GM19395 (cell line): Measurements from ENCODE around the gene PHC3.
A peak's percentile ranks its signal among the peaks of the same experiment; 100 is the strongest.

Experiments
- ATAC-seq: cut with Tn5 transposase; IDR thresholded peaks from one replicate; pipeline ENCODE4 v1.9.1; 2021; ENCODE audit warnings: mild to moderate bottlenecking, moderate library complexity; ENCODE audit not compliant: unreplicated experiment

PHC3 gene

DNA sequence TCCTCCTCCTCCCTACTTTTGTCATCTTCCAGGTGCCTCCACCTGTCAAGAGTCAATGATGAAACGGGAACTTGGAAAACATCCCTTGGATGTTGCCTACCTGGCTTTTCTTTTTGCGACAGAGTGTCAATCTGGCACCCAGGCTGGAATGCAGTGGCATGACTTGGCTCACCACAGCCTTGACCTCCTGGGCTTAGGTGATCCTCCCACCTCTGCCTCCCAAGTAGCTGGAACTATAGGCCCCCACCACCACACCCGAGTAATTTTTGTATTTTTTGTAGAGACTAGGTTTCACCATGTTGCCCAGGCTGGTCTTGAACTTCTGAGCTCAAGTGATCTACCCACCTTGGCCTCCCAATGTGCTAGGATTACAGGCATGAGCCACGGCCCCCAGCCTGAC is 100.9 kb downstream of the PHC3 start:
- no peak for ATAC-seq

DNA sequence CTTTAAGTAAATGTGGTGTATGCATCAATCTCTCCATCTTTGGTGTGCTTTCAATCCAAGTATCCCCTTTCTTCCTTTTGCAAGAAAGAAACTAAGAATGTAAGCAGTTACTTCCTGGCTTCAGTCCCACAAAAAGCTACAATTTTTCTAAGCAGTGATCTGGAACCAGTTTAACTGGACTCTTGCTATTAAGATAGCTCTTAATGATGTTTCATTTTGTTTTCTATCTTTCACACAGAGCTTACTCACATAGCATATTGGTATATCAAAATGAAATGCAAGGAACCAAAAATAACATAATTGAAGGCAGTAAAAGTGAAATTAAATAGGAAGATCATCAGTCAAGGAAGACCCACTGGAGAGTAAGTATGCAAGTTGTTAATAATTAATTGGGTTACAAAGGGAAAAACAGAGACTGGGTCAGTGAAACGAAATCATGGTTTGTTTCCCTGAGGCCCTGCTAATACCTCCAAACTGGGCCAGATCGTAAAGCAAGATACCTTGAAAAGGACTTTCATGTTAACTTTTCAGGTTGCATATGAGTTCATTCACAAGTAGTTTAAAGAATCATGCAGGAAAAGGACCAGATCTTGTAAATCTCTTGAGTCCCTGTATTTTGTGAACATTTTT is 101.9 kb downstream of the PHC3 start:
- ATAC-seq, result no peak

- no peak for ATAC-seq
These were observed 102.8 kb downstream of the PHC3 start for GRCh38 chr3:170078620-170079281.

DNA sequence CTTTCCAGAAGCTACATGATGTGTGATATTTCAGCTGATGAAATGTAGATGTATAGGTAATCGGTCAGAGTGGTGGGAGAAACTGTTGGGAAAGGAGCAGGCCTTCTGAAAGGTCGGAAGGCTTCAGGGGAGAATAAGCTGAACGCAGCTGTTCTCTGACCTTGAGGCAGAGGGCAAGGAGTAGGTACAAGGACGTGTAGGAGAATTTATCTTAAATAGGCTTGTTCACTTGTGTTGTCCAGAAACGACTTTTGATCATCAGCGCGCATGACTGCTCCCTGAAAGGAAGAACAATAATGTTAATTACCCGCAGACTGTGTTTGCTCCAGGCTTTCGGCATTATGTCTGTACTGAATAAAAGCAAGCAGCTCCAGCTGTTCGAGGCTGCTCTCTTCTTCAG is 104.2 kb downstream of the PHC3 start:
- no peak for ATAC-seq

DNA sequence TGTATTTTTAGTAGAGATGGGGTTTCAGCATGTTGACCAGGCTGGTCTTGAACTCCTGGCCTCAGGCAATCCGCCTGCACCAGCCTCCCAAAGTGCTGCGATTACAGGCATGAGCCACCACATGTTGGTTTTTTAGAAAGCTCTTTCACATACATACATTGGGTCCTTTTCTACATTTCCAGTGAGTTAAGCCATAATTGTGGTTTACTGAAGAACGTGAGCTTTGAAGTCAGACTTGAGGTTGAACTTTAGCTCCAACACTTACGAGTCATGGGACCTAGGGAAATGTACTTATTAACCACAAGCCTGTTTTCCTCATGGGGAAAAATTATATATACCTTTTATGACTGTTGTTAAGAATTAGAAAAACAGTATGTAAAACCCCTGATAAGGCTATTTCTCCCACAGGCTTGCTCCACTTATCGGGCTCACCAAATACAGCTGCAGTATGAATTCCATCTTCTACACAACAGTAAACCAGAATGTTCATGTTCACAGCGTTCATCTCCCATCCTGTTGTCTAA is 104.8 kb downstream of the PHC3 start:
- no peak for ATAC-seq

GRCh38 chr3:170075441-170076091 is 106.0 kb downstream of the PHC3 start:
- no peak for ATAC-seq

GRCh38 chr3:170064108-170064507 is 117.4 kb downstream of the PHC3 start:
- no peak for ATAC-seq

DNA sequence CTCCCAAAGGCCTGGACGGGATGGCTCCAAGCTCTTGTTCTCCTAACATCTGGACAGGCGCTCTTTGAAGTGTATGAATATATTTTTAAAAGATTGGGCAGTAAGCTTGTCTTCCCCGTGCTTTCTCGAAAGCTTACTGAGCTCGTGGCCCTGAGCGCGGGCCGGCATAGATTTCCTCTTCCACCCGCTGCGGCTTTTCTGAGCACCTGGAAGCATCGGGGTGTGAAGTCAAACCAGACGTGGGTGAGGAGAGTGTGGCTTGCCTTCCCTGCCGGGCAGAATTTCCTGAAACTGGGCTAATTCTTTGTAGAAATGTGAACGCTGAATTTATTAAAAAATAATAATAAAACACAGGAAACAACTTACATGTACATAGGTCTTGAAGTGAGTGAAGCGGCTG is 117.8 kb downstream of the PHC3 start:
- no peak for ATAC-seq

DNA sequence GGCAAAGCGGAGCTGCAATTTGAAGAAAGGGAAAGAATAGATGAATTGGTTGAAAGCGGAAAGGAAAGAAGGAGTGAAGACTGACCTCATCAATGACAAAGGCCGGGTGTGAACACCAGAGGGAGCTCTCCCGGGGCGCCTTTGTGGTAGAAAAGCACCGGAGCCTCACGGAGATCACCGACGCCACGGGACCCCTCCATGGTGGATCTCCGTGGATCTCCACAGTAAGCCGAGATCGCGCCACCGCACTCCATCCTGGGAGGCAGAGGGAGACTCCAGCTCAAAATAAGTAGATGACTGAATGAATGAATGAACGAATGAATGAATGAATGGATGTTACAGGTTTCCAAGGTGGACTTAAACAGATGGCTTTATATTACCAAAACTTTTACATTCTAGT is 118.8 kb downstream of the PHC3 start:
- ATAC-seq, result no peak

- ATAC-seq, result no peak
These were observed 119.5 kb downstream of the PHC3 start for GRCh38 chr3:170062068-170062467.

- ATAC-seq, result no peak
These were observed 122.1 kb downstream of the PHC3 start for GRCh38 chr3:170059447-170059846.

DNA sequence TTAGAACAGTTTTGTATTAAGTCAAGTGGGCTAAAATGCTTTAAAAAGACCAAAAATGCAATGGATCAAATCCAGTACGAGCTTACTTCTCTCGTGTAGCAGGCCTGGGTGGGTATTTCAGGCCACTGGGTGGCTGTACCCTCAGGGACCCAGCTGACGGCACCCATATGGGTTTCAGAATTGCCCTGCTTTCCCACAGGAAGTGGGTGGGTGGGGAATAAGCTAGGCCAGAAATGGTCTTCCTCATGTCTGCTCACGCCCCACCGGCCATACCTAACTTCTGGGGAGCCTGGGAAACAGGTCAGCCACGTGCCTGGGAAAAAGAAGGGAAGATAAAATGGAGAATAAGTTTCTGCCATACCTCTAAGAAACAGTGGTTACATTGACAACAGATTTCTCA is 123.4 kb downstream of the PHC3 start:
- ATAC-seq, result no peak

DNA sequence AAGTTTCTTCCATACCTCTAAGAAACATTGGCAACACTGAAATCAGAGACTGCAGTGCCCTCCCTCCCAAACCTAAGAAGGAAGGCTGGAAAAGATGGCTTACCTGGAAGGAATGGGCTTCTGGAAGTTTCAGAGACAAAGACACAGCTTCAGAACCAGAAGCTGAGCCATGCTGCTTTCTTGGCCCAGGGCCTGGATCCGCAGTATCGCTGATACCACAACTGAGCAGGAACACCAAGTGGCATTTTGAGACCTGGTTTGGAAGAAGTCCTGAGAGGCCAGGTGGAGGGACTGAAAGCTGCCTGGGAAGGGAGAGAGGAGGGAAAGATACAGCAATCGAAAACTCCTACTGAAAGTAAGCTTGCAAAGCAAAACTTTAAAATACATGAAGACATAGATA is 124.0 kb downstream of the PHC3 start:
- ATAC-seq, result no peak

DNA sequence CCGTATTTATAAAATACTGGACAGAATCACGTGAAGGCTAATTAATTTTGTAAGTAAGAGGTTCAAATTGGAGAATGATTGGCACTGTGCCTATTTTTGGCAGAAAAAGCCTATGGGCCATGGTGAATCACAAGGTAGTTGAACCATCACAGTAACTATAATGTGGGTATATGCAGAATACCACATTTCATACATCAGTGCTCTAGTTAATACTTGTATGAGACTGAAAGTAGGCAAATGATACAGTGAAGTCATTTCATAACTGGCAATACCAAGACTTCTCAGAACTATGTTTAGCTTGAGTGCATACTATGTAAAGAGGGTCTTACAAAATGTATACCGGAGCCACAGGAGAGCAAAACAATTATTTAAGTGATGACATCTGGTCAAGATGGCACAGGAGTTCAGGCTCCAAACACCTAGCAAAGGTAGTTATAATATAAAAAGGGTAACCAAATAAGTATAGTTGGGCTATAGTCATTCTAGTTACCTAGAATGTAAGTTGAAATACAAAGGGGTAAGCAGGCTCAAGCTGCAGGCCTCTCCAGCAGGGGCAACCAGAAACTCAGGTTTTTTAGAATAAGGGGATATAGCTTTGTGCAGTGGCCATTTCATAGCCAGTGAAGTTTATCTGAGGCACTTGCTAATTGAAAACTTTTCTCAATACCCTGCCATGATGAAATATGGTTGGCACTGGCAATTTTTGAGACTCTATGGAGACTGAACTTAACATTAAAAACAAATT is 124.7 kb downstream of the PHC3 start:
- ATAC-seq, result peak; percentile 90

DNA sequence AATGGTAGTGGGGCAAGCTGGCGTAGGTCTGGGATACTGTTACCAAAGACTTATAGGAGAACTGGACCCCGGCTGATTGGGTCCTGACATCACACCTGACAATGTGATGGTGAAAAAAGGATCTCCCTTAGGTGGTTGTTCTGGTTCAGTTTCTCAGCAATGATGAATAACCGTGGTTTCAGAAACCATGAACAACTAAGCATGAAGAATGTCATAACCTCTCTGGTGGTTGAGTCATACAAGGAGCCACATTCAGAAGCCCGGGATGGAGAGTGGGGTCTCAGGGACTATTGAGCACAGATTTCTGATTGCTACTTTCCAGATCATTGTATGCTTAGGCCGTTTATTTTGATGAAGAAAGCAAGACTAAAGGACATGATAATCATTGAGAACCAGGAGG is 126.3 kb downstream of the PHC3 start:
- peak; percentile 78 for ATAC-seq

- ATAC-seq, result no peak
These were observed 127.3 kb downstream of the PHC3 start for GRCh38 chr3:170054204-170054603.

- no peak for ATAC-seq
These were observed 129.1 kb downstream of the PHC3 start for GRCh38 chr3:170052398-170052797.

GRCh38 chr3:170050753-170051152 is 130.8 kb downstream of the PHC3 start:
- ATAC-seq, result no peak

GRCh38 chr3:170049146-170050000 is 132.2 kb downstream of the PHC3 start:
- ATAC-seq, result no peak

DNA sequence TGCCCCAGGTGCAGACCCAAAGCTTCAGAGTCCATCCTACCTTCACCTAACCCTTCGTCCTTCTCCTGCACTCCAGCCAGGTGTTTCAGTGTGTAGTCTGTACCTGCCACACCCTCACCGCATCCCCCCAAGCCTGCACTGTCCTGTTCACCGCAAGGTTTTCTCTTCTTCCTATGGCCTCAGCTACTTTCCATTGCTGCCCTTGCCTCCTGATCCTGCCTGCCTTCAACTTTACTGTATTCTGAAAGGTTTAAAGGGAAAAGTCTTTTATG is 134.5 kb downstream of the PHC3 start:
- no peak for ATAC-seq
